D341Med (cell line): ENCODE data around the gene SEZ6L2.

Source experiments
- DNase-seq: peaks from one replicate; pipeline ENCODE4 v3.0.0; 2012; ENCODE audit warnings: low spot score

SEZ6L2 gene

GRCh38 chr16:29825145-29826044, 74.0 kb downstream of the SEZ6L2 start:
- DNase-seq = peak; percentile 86

GRCh38 chr16:29824589-29825144, 74.7 kb downstream of the SEZ6L2 start:
- no peak for DNase-seq

- DNase-seq = no peak
Measured at GRCh38 chr16:29821643-29822115, 77.7 kb downstream of the SEZ6L2 start.
